Neural cell (in vitro differentiated cells): ENCODE measurements around the gene RASL11A. TPM values are rescaled to one million over a fixed set of nuclear protein-coding genes. Genes with fewer than 3 reads are reported as not detected.

ENCODE experiments used
- H2AFZ ChIP-seq: fragments of 200-600, 300-800 bp; sonication (generic), shearing (Covaris generic); 2 replicates; pipeline ENCODE4 v1.6.0; 2014; ENCODE audit warnings: low read depth, mild to moderate bottlenecking, antibody characterized with exemption, low read length, moderate library complexity
- H3F3A ChIP-seq: fragments of 200-600 bp; shearing (Covaris generic); 2 replicates; pipeline ENCODE4 v1.6.1; 2016; ENCODE audit warnings: mild to moderate bottlenecking, moderate library complexity, mixed read lengths, antibody characterized with exemption, low read length; ENCODE audit not compliant: insufficient read depth, poor library complexity, severe bottlenecking
- H3K27ac ChIP-seq: fragments of 200-600, 300-800 bp; sonication (generic), shearing (Covaris generic); 2 replicates; pipeline ENCODE4 v1.5.1; 2014; ENCODE audit warnings: mild to moderate bottlenecking, low read length, moderate library complexity
- H3K27me3 ChIP-seq: fragments of 300-800, 200-600 bp; sonication (generic), shearing (Covaris generic); 2 replicates; pipeline ENCODE4 v1.6.0; 2014; ENCODE audit warnings: mild to moderate bottlenecking, low read depth, low read length, moderate library complexity; ENCODE audit not compliant: insufficient read depth
- H3K36me3 ChIP-seq: fragments of 300-800, 200-600 bp; sonication (generic), shearing (Covaris generic); 2 replicates; pipeline ENCODE4 v1.5.1; 2014; ENCODE audit warnings: mild to moderate bottlenecking, antibody characterized with exemption, low read length, moderate library complexity; ENCODE audit not compliant: insufficient read depth
- H3K4me2 ChIP-seq: fragments of 300-800, 200-600 bp; sonication (generic), shearing (Covaris generic); 2 replicates; pipeline ENCODE4 v1.6.0; 2014; ENCODE audit warnings: mild to moderate bottlenecking, low read length
- H3K4me3 ChIP-seq: fragments of 300-800, 200-600 bp; sonication (generic), shearing (Covaris generic); 2 replicates; pipeline ENCODE4 v1.5.1; 2014; ENCODE audit warnings: mild to moderate bottlenecking, low read length, moderate library complexity
- H3K79me2 ChIP-seq: fragments of 200-600 bp; shearing (Covaris generic); replicated peaks from 2 replicates; pipeline ENCODE4 v1.6.0; 2014; ENCODE audit warnings: mild to moderate bottlenecking, low read length, moderate library complexity; ENCODE audit not compliant: insufficient read depth
- H3K9ac ChIP-seq: fragments of 300-800, 200-600 bp; sonication (generic), shearing (Covaris generic); 2 replicates; pipeline ENCODE4 v1.6.1; 2016; ENCODE audit warnings: mild to moderate bottlenecking, low read length, mixed read lengths
- H3K9me2 ChIP-seq: fragments of 200-600 bp; shearing (Covaris generic); 2 replicates; pipeline ENCODE4 v1.6.1; 2016; ENCODE audit warnings: mild to moderate bottlenecking, low read length, mixed read lengths; ENCODE audit not compliant: insufficient read depth
- H3K9me3 ChIP-seq: fragments of 200-600, 300-800 bp; sonication (generic), shearing (Covaris generic); 2 replicates; pipeline ENCODE4 v1.6.1; 2016; ENCODE audit warnings: mild to moderate bottlenecking, mixed run types, low read length, moderate library complexity, mixed read lengths
- H4K20me1 ChIP-seq: fragments of 200-600 bp; shearing (Covaris generic); 2 replicates; pipeline ENCODE4 v1.6.1; 2016; ENCODE audit warnings: mild to moderate bottlenecking, mixed run types; ENCODE audit not compliant: insufficient read depth
- CTCF ChIP-seq: fragments of 450-650 bp; IDR thresholded peaks from 2 replicates; pipeline ENCODE4 v1.5.1; 2014; ENCODE audit warnings: antibody characterized with exemption, mild to moderate bottlenecking, moderate library complexity; ENCODE audit not compliant: poor library complexity, severe bottlenecking
- EP300 ChIP-seq: fragments of 450-650 bp; conservative IDR thresholded peaks from 2 replicates; pipeline ENCODE4 v1.6.1; 2014; ENCODE audit warnings: antibody characterized with exemption, mild to moderate bottlenecking, moderate library complexity; ENCODE audit not compliant: poor library complexity, severe bottlenecking
- EZH2 ChIP-seq: fragments of 200-600, 300-800 bp; shearing (Covaris generic), sonication (generic); IDR thresholded peaks from 2 replicates; pipeline ENCODE4 v1.6.1; 2014; ENCODE audit warnings: antibody characterized with exemption, low read length, borderline replicate concordance, mild to moderate bottlenecking; ENCODE audit not compliant: insufficient read depth, poor library complexity, severe bottlenecking
- MXI1 ChIP-seq: fragments of 450-650 bp; conservative IDR thresholded peaks from 2 replicates; pipeline ENCODE4 v1.6.1; 2014; ENCODE audit warnings: antibody characterized with exemption, mild to moderate bottlenecking; ENCODE audit not compliant: poor library complexity, severe bottlenecking
- POLR2AphosphoS5 ChIP-seq: IDR thresholded peaks from 2 replicates; pipeline ENCODE4 v1.6.1; 2012
- RAD21 ChIP-seq: fragments of 450-650 bp; conservative IDR thresholded peaks from 2 replicates; pipeline ENCODE4 v1.6.1; 2014; ENCODE audit warnings: antibody characterized with exemption, mild to moderate bottlenecking, moderate library complexity
- REST ChIP-seq: IDR thresholded peaks from 2 replicates; pipeline ENCODE4 v1.6.1; 2012; ENCODE audit warnings: borderline replicate concordance
- SMC3 ChIP-seq: fragments of 450-650 bp; conservative IDR thresholded peaks from 2 replicates; pipeline ENCODE4 v1.6.1; 2014; ENCODE audit warnings: antibody characterized with exemption, mild to moderate bottlenecking, moderate library complexity; ENCODE audit not compliant: poor library complexity
- TAF1 ChIP-seq: IDR thresholded peaks from 2 replicates; pipeline ENCODE4 v1.6.1; 2012; ENCODE audit warnings: low read depth
- polyA plus RNA-seq: library from polyadenylated mRNA; depleted of rRNA; stranded (reverse); fragments of >200 nt; gene quantifications from 2 replicates; pipeline ENCODE4 v1.2.3, GENCODE V29; 2014

RASL11A gene
- polyA plus RNA-seq, 1 donor from 2014 or later, result 1.7 TPM

GRCh38 chr13:27304611-27305010 lies 34.0 kb downstream of the RASL11A start:
- no peak overlapping the region for H3K4me3 ChIP-seq
- no peaks in the 10 kb centered on the region for H3K9me3 ChIP-seq
- no peak overlapping the region for H3K9ac ChIP-seq
- H3K79me2 ChIP-seq, result no peaks in the 10 kb centered on the region
- H3K4me2 ChIP-seq, result no peak overlapping the region
- no peaks in the 10 kb centered on the region for H3F3A ChIP-seq
- no peaks in the 10 kb centered on the region for H4K20me1 ChIP-seq
- H3K27ac ChIP-seq, result no peak overlapping the region
- no peaks in the 10 kb centered on the region for H3K36me3 ChIP-seq
- TF ChIP-seq REST (no peak), POLR2AphosphoS5 (no peak), MXI1 (no peak), CTCF (no peak), TAF1 (no peak), EZH2 (no peak), RAD21 (no peak), EP300 (no peak), SMC3 (no peak)
- no peak overlapping the region for H2AFZ ChIP-seq
- no peaks in the 10 kb centered on the region for H3K27me3 ChIP-seq
- no peaks in the 10 kb centered on the region for H3K9me2 ChIP-seq

- Histone ChIP-seq H3K9ac (no peak overlapping the region), H3K27me3 (no peaks in the 10 kb centered on the region), H3K79me2 (no peaks in the 10 kb centered on the region), H3K36me3 (no peaks in the 10 kb centered on the region), H3K4me2 (no peak overlapping the region), H3K4me3 (no peak overlapping the region), H3K9me2 (no peaks in the 10 kb centered on the region), H4K20me1 (no peaks in the 10 kb centered on the region), H2AFZ (no peak overlapping the region), H3F3A (no peaks in the 10 kb centered on the region), H3K9me3 (no peaks in the 10 kb centered on the region), H3K27ac (no peak overlapping the region)
- no peak for TF ChIP-seq RAD21
- no peak for TF ChIP-seq TAF1
- no peak for TF ChIP-seq REST
- TF ChIP-seq CTCF, result no peak
- no peak for TF ChIP-seq EZH2
- no peak for TF ChIP-seq POLR2AphosphoS5
- no peak for TF ChIP-seq SMC3
- no peak for TF ChIP-seq MXI1
- no peak for TF ChIP-seq EP300
Observed at GRCh38 chr13:27306364-27306763, 35.7 kb downstream of the RASL11A start.
